SU-DHL-6 (cell line): Measurements from ENCODE around the gene UBE2E3.

Experiments used
- H2AFZ ChIP-seq: fragments of 200-600 bp; sonication (generic); 2 replicates; pipeline ENCODE4 v1.6.1; 2014; ENCODE audit warnings: low read depth, mild to moderate bottlenecking, moderate library complexity, mixed read lengths, antibody characterized with exemption, low read length; ENCODE audit not compliant: severe bottlenecking
- H3F3A ChIP-seq: fragments of 200-600 bp; shearing (Covaris generic); 2 replicates; pipeline ENCODE4 v1.6.0; 2016; ENCODE audit warnings: antibody characterized with exemption, mild to moderate bottlenecking; ENCODE audit not compliant: insufficient read depth
- H3K27ac ChIP-seq: fragments of 200-600 bp; sonication (generic); 2 replicates; pipeline ENCODE4 v1.5.1; 2016; ENCODE audit warnings: low read depth, mild to moderate bottlenecking, low read length, moderate library complexity, mixed read lengths
- H3K27me3 ChIP-seq: fragments of 200-600 bp; sonication (generic), shearing (Covaris generic); 2 replicates; pipeline ENCODE4 v1.6.0; 2014; ENCODE audit warnings: mild to moderate bottlenecking, low read length
- H3K36me3 ChIP-seq: fragments of 200-600 bp; sonication (generic); 2 replicates; pipeline ENCODE4 v1.6.1; 2014; ENCODE audit warnings: mild to moderate bottlenecking, low read length, mixed read lengths
- H3K4me2 ChIP-seq: fragments of 300-600, 200-600 bp; shearing (Covaris generic), sonication (generic); 2 replicates; pipeline ENCODE4 v1.6.0; 2014; ENCODE audit warnings: low read length, low read depth, mild to moderate bottlenecking; ENCODE audit not compliant: poor library complexity, severe bottlenecking
- H3K4me3 ChIP-seq: fragments of 200-600 bp; sonication (generic); 2 replicates; pipeline ENCODE4 v1.5.1; 2014; ENCODE audit warnings: antibody characterized with exemption, low read length, mild to moderate bottlenecking, mixed read lengths; ENCODE audit not compliant: insufficient read depth, poor library complexity, severe bottlenecking
- H3K79me2 ChIP-seq: fragments of 200-600 bp; sonication (generic); 2 replicates; pipeline ENCODE4 v1.6.1; 2014; ENCODE audit warnings: mild to moderate bottlenecking, low read length, moderate library complexity; ENCODE audit not compliant: insufficient read depth
- H3K9ac ChIP-seq: fragments of 200-600 bp; sonication (generic); 2 replicates; pipeline ENCODE4 v1.7.0; 2014; ENCODE audit warnings: mild to moderate bottlenecking, low read length
- H3K9me2 ChIP-seq: fragments of 200-600 bp; sonication (generic); replicated peaks from 2 replicates; pipeline ENCODE4 v1.6.1; 2014; ENCODE audit warnings: low read length; ENCODE audit not compliant: insufficient read depth
- H3K9me3 ChIP-seq: fragments of 200-600 bp; sonication (generic); 2 replicates; pipeline ENCODE4 v1.6.1; 2014; ENCODE audit warnings: low read length, mixed read lengths; ENCODE audit not compliant: insufficient read depth
- H4K20me1 ChIP-seq: fragments of 200-600 bp; sonication (generic); 2 replicates; pipeline ENCODE4 v1.6.1; 2014; ENCODE audit warnings: low read depth, mild to moderate bottlenecking, antibody characterized with exemption, low read length, moderate library complexity, mixed read lengths
- CTCF ChIP-seq: fragments of 200-600 bp; sonication (generic); IDR thresholded peaks from one replicate; pipeline ENCODE4 v1.5.1; 2017; ENCODE audit warnings: antibody characterized with exemption, mild to moderate bottlenecking, low read length, moderate library complexity; ENCODE audit not compliant: insufficient read depth, poor library complexity, severe bottlenecking
- EZH2phosphoT487 ChIP-seq: fragments of 200-600 bp; sonication (generic), shearing (Covaris generic); conservative IDR thresholded peaks from 2 replicates; pipeline ENCODE4 v1.6.1; 2018; ENCODE audit warnings: mild to moderate bottlenecking, antibody characterized with exemption, low read length, moderate library complexity, mixed read lengths

UBE2E3 gene

GRCh38 chr2:181054843-181055242 lies 74.4 kb downstream of the UBE2E3 start:
- no peak overlapping the region for H2AFZ ChIP-seq
- no peak overlapping the region for H3K27ac ChIP-seq
- H4K20me1 ChIP-seq: no peaks in the 10 kb centered on the region
- TF ChIP-seq EZH2phosphoT487 (no peak), CTCF (no peak)
- no peaks in the 10 kb centered on the region for H3K9me3 ChIP-seq
- H3K27me3 ChIP-seq: no peaks in the 10 kb centered on the region
- no peak overlapping the region for H3K4me3 ChIP-seq
- 0 out of 2 replicates have a peak, but pooled peaks cover 3% of the 10 kb centered on the region for H3K79me2 ChIP-seq
- H3K9ac ChIP-seq: no peak overlapping the region
- H3K36me3 ChIP-seq: peaks cover 4% of the 10 kb centered on the region; the same call in 1 of the 2 replicates
- no peaks in the 10 kb centered on the region for H3K9me2 ChIP-seq
- H3K4me2 ChIP-seq: no peak overlapping the region
- peaks cover 7% of the 10 kb centered on the region; the same call in 1 of the 2 replicates for H3F3A ChIP-seq

DNA sequence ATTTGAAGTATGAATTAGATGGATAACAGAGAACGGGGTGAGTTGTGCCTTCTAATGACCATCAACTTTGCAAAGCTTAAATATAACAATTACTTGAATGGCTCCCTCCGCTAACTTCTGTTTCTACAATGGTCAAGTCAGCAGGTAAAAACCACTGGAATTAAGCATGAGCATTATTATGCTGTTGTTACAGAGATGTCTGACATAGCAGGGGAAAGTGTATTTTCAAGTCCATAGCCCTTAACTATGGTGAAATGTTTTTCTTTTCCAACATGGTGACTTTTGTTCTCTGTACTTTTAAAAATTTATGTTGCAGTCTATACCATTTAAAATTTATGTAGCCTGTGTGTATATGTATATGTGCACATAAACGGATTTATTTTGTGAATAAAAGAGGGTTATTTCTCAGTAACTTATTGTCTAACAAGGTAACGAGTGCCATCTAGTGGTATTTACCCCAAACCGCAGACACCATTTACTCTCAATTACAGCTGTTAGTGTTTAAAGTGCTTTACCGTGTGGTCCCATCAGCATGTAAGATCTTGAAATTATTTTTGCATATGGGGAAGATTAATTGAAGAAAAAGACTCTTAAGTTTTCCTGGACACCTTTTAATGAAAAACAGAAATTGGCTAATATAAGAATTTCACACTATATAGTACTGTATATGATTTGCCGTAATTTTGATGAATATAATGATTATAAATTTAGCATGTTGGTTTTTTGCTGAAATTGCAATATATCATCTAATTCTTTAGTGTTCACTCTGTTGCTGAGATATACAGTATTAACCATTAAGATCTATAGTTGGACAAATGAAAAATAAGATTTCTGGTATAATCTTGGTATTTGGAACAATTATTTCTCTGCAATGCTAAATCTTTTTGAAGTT lies 78.2 kb downstream of the UBE2E3 start:
- Histone ChIP-seq H3K27me3 (no peaks in the 10 kb centered on the region), H3K36me3 (peaks cover 4% of the 10 kb centered on the region; the same call in 1 of the 2 replicates), H3F3A (peaks cover 7% of the 10 kb centered on the region; the same call in 1 of the 2 replicates), H3K9me3 (no peaks in the 10 kb centered on the region), H3K79me2 (no peaks in the 10 kb centered on the region), H3K27ac (no peak overlapping the region), H3K4me3 (no peak overlapping the region), H3K4me2 (no peak overlapping the region), H3K9me2 (no peaks in the 10 kb centered on the region), H3K9ac (no peak overlapping the region), H4K20me1 (no peaks in the 10 kb centered on the region), H2AFZ (no peak overlapping the region)
- TF ChIP-seq EZH2phosphoT487 (no peak), CTCF (peak; percentile 78)

DNA sequence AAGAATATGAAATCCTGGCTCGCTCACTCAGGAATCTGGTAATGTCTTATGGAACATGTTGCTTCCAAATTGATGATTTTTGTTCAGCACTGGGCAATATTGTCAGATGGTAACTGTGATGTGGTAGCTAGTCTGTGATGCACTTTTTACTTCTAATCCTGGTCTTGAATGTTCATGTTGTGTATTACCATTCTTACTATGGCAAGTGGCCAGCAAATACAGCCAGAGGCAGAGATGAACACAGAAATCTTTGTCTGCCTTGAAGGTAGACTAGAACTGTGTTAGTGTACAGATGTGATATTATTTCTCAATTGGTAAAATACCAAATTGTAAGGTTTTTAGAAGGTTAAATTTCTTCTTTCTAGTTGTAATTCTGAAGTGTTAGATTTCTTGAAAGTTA lies 83.3 kb downstream of the UBE2E3 start:
- Histone ChIP-seq H3F3A (no peaks in the 10 kb centered on the region), H3K4me3 (no peak overlapping the region), H4K20me1 (no peaks in the 10 kb centered on the region), H3K4me2 (no peak overlapping the region), H3K27me3 (no peaks in the 10 kb centered on the region), H3K27ac (no peak overlapping the region), H2AFZ (no peak overlapping the region), H3K36me3 (peaks cover 4% of the 10 kb centered on the region; the same call in 1 of the 2 replicates), H3K9ac (no peak overlapping the region), H3K79me2 (no peaks in the 10 kb centered on the region), H3K9me3 (no peaks in the 10 kb centered on the region), H3K9me2 (no peaks in the 10 kb centered on the region)
- no peak for TF ChIP-seq EZH2phosphoT487
- no peak for TF ChIP-seq CTCF
